Fibroblast of lung (primary cell): ENCODE data around the gene COL9A3.

Source experiments
- CTCF ChIP-seq, 2 donors: IDR thresholded peaks in 1 of 2; conservative IDR thresholded peaks in 1 of 2; 1 replicate in 1 of 2; 2 replicates in 1 of 2; pipeline ENCODE4 v1.5.1; 2011 to 2012; ENCODE audit warnings: low read length in 2 of 2, control low read depth in 1 of 2, inconsistent platforms in 1 of 2, low read depth in 1 of 2, mild to moderate bottlenecking in 1 of 2
- EZH2 ChIP-seq: IDR thresholded peaks from 2 replicates; pipeline ENCODE4 v1.5.1; 2012; ENCODE audit warnings: low read length, control low read depth, mild to moderate bottlenecking; ENCODE audit errors: missing control alignments

- TF ChIP-seq CTCF (conservative IDR thresholded peaks at IDR 0.05 in 1 of 2, IDR thresholded peaks at IDR 0.05 in 1 of 2; ENCODE audit: low read depth in 1 of 2, low read length in 2 of 2) (no peak), EZH2 (no peak)
Observed at GRCh38 chr20:62774762-62775161, 42.1 kb upstream of the COL9A3 start.
